ENCODE measurements around the gene MYO1D.
"Not testable (repeated sequence)": the region's sequence is repeated elsewhere in the genome, so short reads cannot be mapped to it uniquely, and the experiment has no call there.

DNA sequence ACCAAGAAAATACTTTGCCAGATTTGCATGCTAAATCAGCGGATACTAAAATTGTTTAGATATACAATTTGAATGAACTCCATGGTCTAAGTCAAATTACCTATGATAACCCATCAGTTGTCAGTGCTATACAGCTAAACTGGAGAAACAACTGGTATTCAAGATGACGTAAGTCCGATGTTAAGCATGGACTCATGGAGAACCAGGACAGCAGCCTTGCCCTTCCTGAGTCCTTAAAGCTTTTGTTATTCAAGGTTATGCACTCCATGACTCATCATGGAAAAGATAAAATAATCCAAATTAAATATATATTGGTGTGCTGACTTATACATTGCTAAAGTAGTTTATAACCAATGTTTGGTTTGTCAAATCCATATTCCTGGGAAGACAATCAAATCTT lies 47.0 kb upstream of the MYO1D start:
- TF ChIP-seq CTCF, POLR2A (IDR thresholded peaks at IDR 0.05): not testable (repeated sequence)

All from body of pancreas (tissue), 4 donors.